HG02571 (cell line): ENCODE data around the gene ZNF615.
"Not testable (repeated sequence)": the region's sequence is repeated elsewhere in the genome, so short reads cannot be mapped to it uniquely, and the experiment has no call there.

Experiments
- ATAC-seq: cut with Tn5 transposase; IDR thresholded peaks from one replicate; pipeline ENCODE4 v1.9.1; 2021; ENCODE audit warnings: mild to moderate bottlenecking, moderate library complexity; ENCODE audit not compliant: unreplicated experiment

The ZNF615 gene

DNA sequence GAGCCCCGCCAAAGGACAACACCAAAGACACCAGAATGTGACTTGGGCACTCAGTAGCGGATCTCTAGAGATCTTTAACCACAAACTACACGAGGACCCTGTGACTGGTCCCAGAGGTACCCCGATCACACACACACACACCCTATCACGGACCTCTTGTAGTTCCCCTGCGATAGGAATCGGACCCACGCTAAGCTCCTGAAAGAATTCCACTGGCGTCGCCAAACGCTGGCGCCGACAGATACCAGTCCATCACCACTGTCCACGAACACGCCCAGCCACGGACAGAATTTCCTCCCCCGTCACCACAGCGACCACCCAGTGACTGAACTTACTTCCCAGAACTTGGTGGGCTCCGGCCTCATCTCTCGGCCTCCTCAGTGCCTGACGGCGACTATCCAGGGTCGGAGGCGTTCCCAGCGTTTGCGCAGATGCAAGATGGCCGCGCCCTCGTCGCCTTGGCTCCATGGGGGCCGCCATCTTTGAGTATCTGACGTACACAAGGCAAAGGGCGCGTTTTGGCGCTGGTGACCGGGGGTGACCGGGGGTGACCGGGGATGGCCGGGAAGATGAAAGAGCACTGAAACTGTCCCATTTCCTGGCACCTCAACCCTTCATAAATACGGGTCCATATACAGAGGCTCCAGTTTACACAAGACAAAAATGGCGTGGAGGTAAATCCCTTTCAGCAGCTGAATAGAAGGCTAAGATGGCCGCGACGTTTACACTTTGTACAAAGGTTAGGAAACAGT is at the start of gene ZNF615:
TSS of gene ZNF615 (minus strand) at position 406 of the 752 bp plus-strand sequence. CDS start 4,500 bp downstream, outside the sequence.
- peak; percentile 95 for ATAC-seq

DNA sequence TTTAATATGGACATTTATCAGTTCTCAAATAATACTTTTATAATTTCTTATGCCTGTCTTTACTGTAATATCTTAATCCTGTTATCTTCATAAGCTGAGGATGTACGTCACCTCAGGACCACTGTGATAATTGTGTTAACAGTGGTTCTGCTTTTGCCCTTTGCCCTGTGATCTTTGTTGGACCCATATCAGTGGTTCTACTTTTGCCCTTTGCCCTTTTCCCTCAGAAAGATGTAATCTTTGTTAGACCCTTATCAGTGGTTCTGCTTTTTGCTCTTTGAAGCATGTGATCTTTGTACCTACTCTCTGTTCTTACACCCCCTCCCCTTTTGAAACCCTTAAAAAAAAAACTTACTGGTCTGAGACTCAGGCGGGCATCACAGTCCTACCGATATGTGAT is 48.5 kb upstream of the ZNF615 start:
- ATAC-seq = not testable (repeated sequence)

DNA sequence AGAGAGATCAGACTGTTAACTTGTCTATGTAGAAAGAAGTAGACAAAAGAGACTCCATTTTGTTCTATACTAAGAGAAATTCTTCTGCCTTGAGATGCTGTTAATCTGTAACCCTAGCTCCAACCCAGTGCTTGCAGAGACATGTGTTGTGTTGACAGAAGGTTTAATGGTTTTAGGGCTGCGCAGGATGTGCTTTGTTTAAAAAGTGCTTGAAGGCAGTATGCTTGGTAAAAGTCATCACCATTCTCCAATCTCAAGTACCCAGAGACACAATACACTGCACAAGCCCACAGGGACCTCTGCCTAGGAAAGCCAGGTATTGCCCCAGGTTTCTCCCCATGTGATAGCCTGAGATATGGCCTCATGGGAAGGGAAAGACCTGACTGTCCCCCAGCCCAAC is 43.7 kb upstream of the ZNF615 start:
- ATAC-seq = not testable (repeated sequence)

DNA sequence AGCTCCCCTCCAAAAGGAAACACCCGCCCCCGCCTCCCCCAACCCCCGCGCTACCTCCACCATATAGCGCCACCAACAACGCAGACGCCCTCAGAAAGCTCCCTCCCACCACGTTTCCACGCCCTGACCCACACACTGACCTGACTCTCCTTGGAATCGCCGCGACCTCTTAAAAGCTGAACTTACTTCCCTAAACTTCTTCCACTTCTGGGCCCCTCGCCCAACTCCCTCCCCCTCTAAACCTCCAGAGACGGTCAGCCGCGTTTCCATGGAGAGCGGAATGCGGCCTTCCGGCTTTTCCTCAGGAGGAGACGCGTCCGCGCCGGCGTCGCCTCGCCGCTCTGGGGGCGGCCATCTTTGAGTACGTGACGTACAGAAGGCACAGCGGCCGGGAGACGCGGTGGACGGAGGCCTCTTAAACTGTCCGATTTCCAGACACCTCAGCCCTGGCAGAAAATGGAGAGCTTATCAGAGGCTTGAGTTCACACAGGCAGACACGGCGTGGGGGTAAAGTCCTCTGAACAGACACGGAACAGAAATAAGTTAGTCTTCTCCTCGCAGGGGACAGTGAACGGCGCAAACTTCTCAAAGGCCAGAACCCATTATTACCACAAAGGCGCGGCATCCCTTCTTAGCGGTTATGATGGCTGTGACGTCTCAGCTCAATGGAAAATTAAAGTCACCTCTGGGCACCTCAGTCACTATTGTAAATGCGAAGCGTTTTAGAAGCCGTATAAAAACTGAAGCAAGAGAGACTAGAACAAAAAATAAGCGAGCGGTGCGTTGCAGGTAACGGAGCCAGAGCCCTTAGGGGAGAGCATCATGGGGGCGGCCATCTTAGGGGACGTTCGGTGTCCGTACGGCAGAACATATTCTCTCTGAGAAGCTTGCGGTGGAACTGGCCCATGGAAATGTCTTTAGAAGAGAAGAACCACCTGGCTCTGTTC is 40.8 kb upstream of the ZNF615 start, which contains the start of gene ZNF432:
TSS of gene ZNF432 (minus strand) at position 284 of the 947 bp plus-strand sequence. CDS start 1,970 bp downstream, outside the sequence.
- peak; percentile 79 for ATAC-seq

DNA sequence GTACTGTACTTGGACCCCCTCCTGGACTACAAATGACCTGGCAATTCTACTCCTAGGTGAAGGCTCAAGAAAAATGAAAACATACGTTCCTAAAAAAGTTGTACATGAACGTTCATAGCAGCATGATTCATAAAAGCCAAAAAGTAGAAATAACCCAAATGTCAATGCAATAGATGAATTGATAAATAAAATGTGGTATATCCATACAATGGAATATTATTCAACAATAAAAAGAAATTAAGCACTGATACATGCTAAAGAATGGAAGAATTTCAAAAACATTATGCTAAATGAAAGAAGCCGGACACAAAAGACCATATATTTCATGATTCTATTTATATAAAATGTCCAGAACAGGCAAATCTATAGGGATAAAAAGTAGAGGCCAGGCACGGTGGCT is 31.2 kb upstream of the ZNF615 start:
- ATAC-seq = no peak

DNA sequence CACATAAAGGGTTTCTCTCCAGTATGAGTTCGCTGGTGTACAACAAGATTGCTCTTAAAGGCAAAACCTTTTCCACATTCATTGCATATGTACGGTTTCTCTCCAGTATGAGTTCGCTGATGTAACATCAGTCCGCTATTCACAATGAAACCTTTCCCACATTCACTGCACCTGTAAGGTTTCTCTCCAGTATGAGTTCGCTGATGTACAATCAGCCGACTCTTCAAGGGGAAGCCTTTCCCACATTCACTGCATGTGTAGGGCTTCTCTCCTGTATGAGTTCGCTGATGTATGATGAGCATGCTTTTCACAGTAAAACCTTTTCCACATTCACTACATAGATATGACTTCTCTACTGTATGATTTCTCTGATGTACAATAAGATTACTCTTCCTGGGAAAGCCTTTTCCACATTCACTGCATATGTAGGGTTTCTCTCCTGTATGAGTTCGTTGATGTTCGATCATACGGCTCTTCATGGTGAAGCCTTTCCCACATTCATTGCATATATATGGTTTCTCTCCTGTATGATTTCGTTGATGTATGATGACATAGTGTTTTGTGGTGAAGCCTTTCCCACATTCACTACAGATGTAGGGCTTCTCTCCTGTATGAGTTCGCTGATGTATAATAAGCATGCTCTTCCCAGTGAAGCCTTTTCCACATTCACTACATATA is 26.2 kb upstream of the ZNF615 start:
- no peak for ATAC-seq

DNA sequence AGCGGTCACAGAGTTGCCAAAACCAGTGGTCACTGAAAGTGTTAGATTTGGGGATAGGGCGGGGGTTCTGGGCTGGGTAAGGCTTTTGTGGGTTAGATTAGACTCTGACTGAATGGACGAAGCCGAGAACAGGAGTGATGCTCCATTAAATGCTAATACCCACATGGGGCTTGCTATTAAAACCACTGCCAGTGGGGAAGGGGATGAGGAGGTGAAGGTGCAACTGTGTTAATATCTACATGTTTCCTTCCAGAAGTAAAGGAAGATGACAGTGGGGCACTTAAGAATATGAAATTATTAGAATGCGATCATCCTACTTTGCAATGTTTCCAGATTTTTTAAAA is 20.7 kb upstream of the ZNF615 start:
- no peak for ATAC-seq

DNA sequence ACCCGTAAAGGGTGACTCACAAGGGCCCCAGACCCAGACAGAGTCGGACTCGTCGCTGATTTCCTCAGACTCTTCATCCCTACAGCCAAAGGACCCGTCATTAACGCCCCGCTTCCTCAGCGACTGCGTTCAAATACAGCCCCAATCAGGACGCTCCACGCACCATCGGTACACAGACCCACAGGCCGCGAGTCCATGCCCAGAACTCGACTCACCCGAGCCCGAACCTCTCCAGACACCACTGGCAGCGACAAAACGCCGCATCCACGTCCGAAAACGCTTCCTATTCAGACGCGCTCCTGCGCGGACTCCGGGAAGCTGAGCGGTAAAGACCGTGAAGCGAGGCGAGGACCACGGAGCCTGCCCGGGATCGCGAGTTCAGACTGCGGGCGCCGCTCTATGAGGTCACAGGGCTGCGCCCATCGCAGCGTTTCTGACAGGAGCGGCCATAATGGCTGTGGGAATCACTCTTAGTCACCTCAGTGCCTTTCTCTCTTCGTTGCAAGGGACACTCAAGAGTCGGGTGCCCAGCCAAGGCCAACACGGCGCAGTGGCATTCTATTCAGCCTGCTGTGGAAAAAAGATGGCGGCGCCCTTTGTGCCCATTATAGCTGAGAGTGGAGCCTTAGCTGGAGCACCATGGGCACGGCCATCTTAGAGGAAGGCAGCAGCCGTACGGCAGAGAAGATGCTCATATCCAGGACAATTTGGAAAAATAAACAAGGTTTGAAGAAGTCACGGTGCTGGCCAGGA is 20.2 kb upstream of the ZNF615 start, which contains the start of gene ZNF614:
TSS of gene ZNF614 (minus strand) at position 353 of the 753 bp plus-strand sequence. CDS start 2,634 bp downstream, outside the sequence.
- peak; percentile 92 for ATAC-seq

DNA sequence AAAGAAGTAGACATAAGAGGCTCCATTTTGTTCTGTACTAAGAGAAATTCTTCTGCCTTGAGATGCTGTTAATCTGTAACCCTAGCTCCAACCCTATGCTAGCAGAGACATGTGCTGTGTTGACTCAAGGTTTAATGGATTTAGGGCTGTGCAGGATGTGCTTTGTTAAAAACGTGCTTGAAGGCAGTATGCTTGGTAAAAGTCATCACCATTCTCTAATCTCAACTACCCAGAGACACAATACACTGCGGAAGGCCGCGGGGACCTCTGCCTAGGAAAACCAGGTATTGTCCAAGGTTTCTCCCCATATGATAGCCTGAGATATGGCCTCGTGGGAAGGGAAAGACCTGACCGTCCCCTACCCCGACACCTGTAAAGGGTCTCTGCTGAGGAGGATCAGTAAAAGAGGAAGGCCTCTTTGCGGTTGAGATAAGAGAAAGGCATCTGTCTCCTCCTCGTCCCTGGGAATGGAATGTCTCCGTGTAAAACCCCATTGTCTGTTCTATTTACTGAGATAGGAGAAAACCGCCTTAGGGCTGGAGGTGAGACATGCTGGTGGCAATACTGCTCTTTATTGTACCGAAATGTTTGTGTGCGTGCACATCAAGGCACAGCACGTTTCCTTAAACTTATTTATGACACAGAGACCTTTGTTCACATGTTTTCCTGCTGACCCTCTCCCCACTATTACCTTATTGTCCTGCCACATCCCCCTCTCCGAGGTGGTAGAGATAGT is 18.4 kb upstream of the ZNF615 start:
- ATAC-seq = not testable (repeated sequence)

DNA sequence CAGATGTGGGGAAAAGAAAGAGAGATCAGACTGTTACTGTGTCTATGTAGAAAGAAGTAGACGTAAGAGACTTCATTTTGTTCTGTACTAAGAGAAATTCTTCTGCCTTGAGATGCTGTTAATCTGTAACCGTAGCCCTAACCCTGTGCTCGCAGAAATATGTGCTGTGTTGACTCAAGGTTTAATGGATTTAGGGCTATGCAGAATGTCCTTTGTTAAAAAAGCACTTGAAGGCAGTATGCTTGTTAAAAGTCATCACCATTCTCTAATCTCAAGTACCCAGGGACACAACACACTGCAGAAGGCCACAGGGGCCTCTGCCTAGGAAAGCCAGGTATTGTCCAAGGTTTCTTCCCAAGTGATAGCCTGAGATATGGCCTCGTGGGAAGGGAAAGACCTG is 16.5 kb upstream of the ZNF615 start:
- ATAC-seq = not testable (repeated sequence)

DNA sequence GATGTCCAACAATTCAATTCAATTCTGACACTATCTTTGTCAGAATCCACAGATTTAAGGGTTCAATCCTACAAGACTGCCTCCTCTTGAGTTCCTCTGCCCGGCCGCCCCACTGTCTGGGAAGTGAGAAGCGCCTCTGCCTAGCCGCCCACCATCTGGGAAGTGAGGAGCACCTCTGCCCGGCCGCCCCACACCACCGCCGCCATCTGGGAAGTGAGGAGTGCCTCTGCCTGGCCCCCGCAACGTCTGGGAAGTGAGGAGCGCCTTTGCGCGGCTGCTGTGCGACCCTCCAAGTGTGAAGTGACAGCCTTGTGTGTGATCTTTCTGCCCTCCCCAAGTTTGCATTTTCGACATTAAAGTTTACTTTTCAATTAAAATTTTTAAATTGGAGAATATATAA is 14.2 kb upstream of the ZNF615 start:
- ATAC-seq = no peak

DNA sequence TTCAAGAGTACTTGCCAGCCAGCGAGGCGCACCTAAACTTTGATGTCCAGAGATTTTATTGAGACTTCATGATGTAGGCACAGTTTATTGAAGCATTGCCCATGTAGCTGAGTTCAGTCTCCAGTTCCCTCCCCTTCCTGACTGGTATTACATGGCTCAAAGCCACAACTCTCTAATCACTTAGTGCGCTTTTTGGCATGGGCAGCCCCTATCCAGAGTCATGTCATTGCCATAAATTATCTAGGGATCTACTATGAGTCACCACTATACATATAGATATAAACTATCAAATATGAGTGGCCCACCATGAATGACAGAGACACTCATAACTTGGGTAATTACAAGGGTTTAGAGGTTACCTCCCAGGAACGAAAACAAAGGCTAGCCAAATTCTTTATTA is 12.5 kb upstream of the ZNF615 start:
- no peak for ATAC-seq

DNA sequence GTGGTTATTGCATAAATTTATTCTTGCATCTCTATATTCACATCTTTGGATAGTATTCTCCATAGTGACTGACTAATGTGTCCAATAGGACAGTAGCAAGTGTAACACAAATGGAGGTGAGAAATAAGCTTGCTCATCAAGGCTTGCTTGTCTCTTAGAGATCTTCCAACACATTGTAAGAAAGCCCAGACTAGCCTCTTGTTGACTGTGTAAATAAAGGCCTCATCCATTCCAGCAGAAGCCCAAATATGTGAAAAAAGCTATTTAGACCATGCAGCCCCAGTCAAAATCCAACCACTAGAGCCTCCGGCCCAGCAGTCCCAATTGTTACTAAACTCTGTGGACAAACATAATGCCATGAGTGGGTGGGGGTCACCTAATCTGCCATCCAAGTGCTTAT is 2.7 kb upstream of the ZNF615 start:
- ATAC-seq = no peak

DNA sequence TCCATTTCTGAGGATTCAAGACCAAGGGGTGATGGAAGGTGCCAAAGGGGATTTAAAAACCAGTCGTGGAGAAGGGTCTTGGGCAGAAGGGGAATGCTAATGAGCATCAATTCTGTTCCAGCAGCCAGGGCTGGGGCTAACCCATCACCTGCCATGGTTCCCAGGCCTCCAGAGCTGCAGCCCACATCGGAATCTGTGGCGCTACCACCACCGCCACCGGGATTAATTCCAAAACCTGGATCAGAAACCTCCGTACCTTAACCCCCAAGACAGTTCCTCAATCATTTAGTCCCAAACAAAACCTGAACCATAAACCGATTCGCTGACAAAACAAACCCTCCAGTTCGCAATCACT is 583 bp downstream of the ZNF615 start:
- ATAC-seq = no peak

DNA sequence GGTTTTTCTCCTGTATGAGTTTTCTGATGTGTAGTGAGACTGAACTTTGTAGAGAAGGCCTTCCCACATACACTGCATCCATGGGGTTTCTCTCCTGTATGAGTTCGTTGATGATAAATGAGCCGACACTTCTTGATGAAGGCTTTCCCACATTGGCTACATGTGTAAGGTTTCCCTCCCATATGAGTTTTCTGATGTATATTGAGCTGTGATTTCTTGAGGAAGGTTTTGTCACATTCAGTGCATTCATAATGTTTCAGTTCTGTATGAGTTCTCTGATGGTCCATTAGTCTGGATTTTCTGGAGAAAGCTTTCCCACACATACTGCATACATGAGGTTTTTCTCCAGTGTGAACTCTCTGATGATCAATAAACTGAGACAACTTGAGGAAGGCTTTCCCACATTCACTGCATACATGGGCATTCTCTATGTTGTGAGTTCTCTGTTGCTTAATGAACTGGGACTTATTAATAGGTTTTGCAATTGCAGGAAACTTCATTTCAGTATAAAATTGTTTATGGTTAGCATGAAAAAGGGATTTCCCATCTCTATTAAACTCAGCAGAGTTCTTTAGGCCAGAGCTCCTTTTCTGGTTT is 13.9 kb downstream of the ZNF615 start:
- ATAC-seq = no peak

DNA sequence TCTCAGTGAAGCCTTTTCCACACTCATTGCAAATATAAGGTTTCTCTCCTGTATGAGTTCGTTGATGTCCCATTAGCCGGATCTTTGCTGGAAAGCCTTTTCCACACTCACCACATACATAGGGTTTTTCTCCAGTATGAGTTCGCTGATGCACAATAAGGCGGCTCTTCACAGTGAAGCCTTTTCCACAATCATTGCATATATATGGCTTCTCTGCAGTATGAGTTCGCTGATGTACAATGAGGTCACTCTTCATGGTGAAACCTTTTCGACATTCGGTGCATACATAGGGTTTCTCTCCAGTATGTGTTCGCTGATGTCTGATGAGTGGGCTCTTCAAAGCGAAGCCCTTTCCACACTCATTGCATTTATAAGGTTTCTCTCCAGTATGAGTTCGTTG is 14.6 kb downstream of the ZNF615 start:
- ATAC-seq = no peak

DNA sequence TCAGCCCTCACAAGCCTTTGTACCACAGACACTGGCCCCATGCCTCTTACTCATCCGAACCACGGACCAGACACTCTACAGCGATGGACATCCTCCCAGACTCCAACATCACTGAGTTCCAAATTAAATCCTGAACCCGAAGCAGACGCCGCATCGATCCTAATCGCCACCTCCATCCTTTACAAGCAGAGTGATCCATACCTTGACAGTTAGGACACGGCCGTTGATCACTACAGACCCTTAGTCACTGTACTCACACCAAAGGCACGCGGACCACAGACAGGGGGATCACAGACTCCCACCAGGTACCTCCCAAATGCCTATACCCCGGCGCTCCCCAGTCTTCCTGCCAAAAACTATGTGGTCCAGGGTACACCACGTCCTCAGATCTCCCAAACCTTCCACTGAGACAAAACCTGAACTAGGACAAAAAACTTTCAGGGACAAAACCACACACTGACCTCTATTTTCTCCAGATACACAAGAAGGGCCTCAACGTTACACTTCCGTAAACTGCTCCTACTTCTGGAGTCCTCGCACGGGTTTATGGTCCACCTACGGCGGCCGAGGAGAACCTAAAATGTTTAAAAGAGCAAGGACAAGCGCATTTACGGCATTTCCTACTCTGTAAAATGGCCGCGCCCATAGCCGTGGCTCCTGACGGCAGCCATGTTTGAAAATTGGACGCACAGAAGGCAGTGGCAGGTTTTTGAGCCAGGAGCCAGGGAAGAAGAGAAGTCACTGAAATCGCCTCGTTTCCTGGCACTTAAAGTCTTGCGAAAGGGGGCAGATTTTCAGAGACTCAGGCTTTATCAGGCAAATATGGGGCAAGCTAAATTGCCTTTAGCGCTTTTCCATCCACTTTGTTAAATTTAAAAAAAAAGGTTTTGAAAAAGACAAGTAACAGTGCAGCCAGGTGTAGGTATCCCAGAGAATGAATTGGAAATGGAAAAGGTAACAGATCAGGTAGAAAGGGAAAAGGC is 21.4 kb downstream of the ZNF615 start, which contains the start of gene ZNF350:
TSS of gene ZNF350 (minus strand) at position 532 of the 983 bp plus-strand sequence. CDS start 12,480 bp downstream, outside the sequence.
- ATAC-seq = peak; percentile 93

DNA sequence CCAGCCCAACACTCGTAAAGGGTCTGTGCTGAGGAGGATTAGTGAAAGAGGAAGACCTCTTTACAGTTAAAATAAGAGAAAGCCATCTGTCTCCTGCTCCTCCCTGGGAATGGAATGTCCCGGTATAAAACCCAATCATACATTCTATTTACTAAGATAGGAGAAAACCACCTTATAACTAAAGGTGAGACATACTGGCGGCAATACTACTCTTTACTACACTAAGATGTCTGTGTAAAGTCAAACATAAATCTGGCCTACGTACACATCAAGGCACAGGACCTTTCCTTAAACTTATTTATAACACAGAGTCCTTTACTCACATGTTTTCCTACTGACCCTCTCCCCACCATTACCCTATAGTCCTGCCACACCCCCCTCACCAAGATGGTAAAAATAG is 24.6 kb downstream of the ZNF615 start:
- no peak for ATAC-seq
